AG09319 (cell line): Measurements from ENCODE around the gene HSD11B2.

ENCODE experiments used
- DNase-seq: peaks from one replicate; pipeline ENCODE4 v3.0.0-alpha.2; 2010; ENCODE audit warnings: low read depth; ENCODE audit errors: extremely low read depth
- TF ChIP-seq, protein P1 (sequence below): IDR thresholded peaks from 2 replicates; pipeline ENCODE4 v1.5.1; 2011; ENCODE audit warnings: low read depth, mild to moderate bottlenecking, inconsistent platforms, low read length, moderate library complexity

HSD11B2 gene

DNA sequence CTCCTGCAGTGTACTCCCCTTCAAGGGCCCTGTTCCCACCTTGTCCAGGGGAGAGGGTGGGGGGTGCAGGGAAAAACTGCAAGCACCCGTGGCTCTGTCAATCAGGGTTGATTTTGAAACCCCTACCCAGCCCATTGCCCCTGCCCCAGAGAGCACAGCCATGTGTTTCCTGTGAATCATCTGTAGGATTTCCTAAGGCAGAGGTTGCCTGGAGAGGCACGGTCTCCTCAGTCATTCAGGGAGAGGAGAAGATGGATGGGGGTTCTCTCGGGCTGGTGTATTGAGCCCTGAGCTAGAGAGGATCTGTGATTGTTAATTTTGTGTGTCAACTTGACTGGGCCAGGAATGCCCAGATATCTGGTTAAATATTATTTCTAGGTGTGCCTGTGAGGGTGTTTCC lies 55.9 kb downstream of the HSD11B2 start:
- no peak for DNase-seq
- TF ChIP-seq, protein P1, sequence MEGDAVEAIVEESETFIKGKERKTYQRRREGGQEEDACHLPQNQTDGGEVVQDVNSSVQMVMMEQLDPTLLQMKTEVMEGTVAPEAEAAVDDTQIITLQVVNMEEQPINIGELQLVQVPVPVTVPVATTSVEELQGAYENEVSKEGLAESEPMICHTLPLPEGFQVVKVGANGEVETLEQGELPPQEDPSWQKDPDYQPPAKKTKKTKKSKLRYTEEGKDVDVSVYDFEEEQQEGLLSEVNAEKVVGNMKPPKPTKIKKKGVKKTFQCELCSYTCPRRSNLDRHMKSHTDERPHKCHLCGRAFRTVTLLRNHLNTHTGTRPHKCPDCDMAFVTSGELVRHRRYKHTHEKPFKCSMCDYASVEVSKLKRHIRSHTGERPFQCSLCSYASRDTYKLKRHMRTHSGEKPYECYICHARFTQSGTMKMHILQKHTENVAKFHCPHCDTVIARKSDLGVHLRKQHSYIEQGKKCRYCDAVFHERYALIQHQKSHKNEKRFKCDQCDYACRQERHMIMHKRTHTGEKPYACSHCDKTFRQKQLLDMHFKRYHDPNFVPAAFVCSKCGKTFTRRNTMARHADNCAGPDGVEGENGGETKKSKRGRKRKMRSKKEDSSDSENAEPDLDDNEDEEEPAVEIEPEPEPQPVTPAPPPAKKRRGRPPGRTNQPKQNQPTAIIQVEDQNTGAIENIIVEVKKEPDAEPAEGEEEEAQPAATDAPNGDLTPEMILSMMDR = no peak
